ENCODE measurements around the gene COL9A2.

DNA sequence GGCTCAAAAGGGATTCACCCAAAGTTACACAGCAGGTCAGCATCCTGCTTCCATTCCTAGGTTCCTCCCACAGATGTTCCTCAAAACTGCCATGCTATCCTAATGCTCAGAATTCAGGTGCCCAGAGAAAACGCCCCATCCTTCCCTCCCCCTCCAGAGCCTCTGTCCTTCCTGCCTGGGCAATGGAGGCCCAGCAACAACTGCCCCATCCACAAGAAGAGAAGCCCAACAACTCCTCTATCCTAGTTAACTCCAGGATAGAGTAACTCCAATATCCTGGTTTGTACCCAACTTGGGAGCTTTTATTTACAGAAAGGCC, 16.9 kb downstream of the COL9A2 start:
- TF ChIP-seq, protein P1, sequence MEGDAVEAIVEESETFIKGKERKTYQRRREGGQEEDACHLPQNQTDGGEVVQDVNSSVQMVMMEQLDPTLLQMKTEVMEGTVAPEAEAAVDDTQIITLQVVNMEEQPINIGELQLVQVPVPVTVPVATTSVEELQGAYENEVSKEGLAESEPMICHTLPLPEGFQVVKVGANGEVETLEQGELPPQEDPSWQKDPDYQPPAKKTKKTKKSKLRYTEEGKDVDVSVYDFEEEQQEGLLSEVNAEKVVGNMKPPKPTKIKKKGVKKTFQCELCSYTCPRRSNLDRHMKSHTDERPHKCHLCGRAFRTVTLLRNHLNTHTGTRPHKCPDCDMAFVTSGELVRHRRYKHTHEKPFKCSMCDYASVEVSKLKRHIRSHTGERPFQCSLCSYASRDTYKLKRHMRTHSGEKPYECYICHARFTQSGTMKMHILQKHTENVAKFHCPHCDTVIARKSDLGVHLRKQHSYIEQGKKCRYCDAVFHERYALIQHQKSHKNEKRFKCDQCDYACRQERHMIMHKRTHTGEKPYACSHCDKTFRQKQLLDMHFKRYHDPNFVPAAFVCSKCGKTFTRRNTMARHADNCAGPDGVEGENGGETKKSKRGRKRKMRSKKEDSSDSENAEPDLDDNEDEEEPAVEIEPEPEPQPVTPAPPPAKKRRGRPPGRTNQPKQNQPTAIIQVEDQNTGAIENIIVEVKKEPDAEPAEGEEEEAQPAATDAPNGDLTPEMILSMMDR (IDR thresholded peaks at IDR 0.05): no peak
- TF ChIP-seq RAD21 (IDR thresholded peaks at IDR 0.05; ENCODE audit: low read length) (no peak), TEAD4 (IDR thresholded peaks at IDR 0.05; ENCODE audit: borderline replicate concordance, insufficient read depth) (no peak)
- TF ChIP-seq, protein P2, sequence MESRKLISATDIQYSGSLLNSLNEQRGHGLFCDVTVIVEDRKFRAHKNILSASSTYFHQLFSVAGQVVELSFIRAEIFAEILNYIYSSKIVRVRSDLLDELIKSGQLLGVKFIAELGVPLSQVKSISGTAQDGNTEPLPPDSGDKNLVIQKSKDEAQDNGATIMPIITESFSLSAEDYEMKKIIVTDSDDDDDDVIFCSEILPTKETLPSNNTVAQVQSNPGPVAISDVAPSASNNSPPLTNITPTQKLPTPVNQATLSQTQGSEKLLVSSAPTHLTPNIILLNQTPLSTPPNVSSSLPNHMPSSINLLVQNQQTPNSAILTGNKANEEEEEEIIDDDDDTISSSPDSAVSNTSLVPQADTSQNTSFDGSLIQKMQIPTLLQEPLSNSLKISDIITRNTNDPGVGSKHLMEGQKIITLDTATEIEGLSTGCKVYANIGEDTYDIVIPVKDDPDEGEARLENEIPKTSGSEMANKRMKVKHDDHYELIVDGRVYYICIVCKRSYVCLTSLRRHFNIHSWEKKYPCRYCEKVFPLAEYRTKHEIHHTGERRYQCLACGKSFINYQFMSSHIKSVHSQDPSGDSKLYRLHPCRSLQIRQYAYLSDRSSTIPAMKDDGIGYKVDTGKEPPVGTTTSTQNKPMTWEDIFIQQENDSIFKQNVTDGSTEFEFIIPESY (IDR thresholded peaks at IDR 0.05; ENCODE audit: borderline replicate concordance, low read depth): no peak

All from SK-N-SH (cell line).